OCI-LY3 (cell line): ENCODE data around the gene DNMT3A.

Experiments used
- EZH2phosphoT487 ChIP-seq: fragments of 200-600 bp; shearing (Covaris generic); IDR thresholded peaks from 2 replicates; pipeline ENCODE4 v1.6.1; 2018; ENCODE audit warnings: antibody characterized with exemption, mixed run types, low read depth
- TF ChIP-seq, protein P1 (sequence below): fragments of 200-600, 300-600 bp; sonication (generic); IDR thresholded peaks from 2 replicates; pipeline ENCODE4 v1.5.1; 2014; ENCODE audit warnings: antibody characterized with exemption, low read length, low read depth

GRCh38 chr2:25339211-25339674 lies 2.5 kb downstream of the DNMT3A start:
- TF ChIP-seq, protein P1, sequence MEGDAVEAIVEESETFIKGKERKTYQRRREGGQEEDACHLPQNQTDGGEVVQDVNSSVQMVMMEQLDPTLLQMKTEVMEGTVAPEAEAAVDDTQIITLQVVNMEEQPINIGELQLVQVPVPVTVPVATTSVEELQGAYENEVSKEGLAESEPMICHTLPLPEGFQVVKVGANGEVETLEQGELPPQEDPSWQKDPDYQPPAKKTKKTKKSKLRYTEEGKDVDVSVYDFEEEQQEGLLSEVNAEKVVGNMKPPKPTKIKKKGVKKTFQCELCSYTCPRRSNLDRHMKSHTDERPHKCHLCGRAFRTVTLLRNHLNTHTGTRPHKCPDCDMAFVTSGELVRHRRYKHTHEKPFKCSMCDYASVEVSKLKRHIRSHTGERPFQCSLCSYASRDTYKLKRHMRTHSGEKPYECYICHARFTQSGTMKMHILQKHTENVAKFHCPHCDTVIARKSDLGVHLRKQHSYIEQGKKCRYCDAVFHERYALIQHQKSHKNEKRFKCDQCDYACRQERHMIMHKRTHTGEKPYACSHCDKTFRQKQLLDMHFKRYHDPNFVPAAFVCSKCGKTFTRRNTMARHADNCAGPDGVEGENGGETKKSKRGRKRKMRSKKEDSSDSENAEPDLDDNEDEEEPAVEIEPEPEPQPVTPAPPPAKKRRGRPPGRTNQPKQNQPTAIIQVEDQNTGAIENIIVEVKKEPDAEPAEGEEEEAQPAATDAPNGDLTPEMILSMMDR: no peak
- TF ChIP-seq EZH2phosphoT487: no peak
